ENCODE data around the gene SLC22A1. TPM values are rescaled to one million over a fixed set of nuclear protein-coding genes. Genes with fewer than 3 reads are reported as not detected.

Gene SLC22A1
- total RNA-seq, 1 donor from 2014 or later = 3.4 TPM

Other genes with a start within 250 kb of the SLC22A1 start
- not detected for gene MAS1, start 230.8 kb upstream of the SLC22A1 start, total RNA-seq
- gene IGF2R, start 152.7 kb upstream of the SLC22A1 start, total RNA-seq = 111 TPM
- not detected for gene SLC22A2, start 137.0 kb downstream of the SLC22A1 start, total RNA-seq
- 8.6 TPM for gene SLC22A3, start 226.6 kb downstream of the SLC22A1 start, total RNA-seq